ENCODE results near the gene SOCS7.

DNA sequence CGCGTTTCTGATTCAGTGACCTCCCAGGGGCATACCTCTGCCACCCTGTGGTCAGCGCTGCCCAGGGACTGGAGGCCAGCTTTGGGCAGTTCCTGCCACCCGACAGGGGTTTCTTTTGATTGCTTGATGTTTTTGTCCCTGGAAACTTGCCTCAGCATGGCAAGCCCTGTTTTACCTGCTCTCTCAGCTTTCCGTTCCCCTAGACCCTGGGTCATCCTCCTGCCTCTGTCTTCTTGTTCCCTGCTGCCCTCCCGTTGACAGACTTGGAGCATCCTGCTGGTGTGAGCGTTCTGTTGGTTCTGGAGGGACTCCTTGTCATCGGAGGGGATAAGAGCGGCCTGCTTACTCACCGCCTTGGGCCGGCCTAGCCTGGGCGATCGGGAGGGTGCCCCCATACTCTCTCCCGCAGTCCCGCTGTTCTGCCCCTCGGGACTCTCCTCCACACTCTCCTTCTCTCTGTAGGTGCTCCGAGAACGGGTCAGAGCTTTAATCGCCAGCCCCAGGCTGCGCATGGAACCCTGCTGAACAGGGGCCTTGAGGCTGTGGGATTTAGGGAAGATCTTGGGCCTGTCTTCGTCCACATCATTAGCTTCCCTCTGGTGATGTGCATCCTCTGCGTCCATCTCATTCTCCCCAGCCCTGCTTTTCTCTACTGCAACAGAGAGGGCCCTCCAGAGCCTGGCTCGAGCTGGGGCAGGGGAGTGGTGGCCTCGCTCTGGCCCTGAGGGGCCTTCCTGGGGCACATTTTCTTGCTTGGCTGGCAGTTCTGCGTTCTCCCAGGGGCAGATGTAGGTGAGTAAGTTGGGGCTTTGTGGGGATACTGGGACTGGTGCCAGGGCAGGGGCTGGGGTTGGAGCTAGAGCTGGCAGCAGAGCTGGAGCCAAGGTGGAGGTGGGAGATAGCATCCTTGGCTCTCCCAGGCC lies 21.6 kb upstream of the SOCS7 start:
- TF ChIP-seq, protein P1, sequence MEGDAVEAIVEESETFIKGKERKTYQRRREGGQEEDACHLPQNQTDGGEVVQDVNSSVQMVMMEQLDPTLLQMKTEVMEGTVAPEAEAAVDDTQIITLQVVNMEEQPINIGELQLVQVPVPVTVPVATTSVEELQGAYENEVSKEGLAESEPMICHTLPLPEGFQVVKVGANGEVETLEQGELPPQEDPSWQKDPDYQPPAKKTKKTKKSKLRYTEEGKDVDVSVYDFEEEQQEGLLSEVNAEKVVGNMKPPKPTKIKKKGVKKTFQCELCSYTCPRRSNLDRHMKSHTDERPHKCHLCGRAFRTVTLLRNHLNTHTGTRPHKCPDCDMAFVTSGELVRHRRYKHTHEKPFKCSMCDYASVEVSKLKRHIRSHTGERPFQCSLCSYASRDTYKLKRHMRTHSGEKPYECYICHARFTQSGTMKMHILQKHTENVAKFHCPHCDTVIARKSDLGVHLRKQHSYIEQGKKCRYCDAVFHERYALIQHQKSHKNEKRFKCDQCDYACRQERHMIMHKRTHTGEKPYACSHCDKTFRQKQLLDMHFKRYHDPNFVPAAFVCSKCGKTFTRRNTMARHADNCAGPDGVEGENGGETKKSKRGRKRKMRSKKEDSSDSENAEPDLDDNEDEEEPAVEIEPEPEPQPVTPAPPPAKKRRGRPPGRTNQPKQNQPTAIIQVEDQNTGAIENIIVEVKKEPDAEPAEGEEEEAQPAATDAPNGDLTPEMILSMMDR (IDR thresholded peaks at IDR 0.05): no peak
- no peak for TF ChIP-seq POLR2A (IDR thresholded peaks at IDR 0.05)
